ENCODE data around the gene PLEKHM3. TPM values are rescaled to one million over a fixed set of nuclear protein-coding genes. Genes with fewer than 3 reads are reported as not detected.

PLEKHM3 gene
- total RNA-seq: 10 to 100 TPM; 16.4 to 56.3 (median 28.6) TPM

GRCh38 chr2:208025037-208025813 lies at the start of gene PLEKHM3:
TSS of gene PLEKHM3 (minus strand) at chr2:208025527. CDS start at chr2:208001639, 23,888 bp downstream.
- Histone ChIP-seq H3K9me3 (no peaks in the 10 kb centered on the region), H3K27ac (peak within 1 kb of the TSS; percentile 82 to 93 (median 88)), H3K36me3 (peaks cover 0 to 3% (median 0%) of the 10 kb centered on the region in 4 donors), H3K4me1 (peaks cover 9 to 29% (median 16%) of the 10 kb centered on the region in 4 donors), H3K4me3 (peak within 1 kb of the TSS; percentile 50 to 82 (median 70)), H3K27me3 (no peaks in the 10 kb centered on the region)
- peak; percentile 94 to 97 for DNase-seq
- ATAC-seq (ENCODE audit: low FRiP score in 2 of 2): peak; percentile 97 to 99
- 3 to 6% methylated on average over 14 to 38 of the region's 38 CpGs for WGBS, 2 donors
- TF ChIP-seq EP300 (IDR thresholded peaks at IDR 0.05): no peak
- peak in 2 of 6 experiments; percentile 10 to 11 for TF ChIP-seq CTCF (IDR thresholded peaks at IDR 0.05)
- TF ChIP-seq POLR2AphosphoS5 (IDR thresholded peaks at IDR 0.05): peak; percentile 63 to 92
- peak in 3 of 4 donors; percentile 55 to 88 (median 58) for TF ChIP-seq POLR2A (IDR thresholded peaks at IDR 0.05)

GRCh38 chr2:208074610-208075356 lies 49.5 kb upstream of the PLEKHM3 start:
- TF ChIP-seq EP300 (IDR thresholded peaks at IDR 0.05): no peak
- no peak for TF ChIP-seq POLR2A (IDR thresholded peaks at IDR 0.05)
- TF ChIP-seq CTCF (IDR thresholded peaks at IDR 0.05): no peak
- no peak for TF ChIP-seq POLR2AphosphoS5 (IDR thresholded peaks at IDR 0.05)
- Histone ChIP-seq H3K4me3 (no peak overlapping the region), H3K4me1 (no peaks in the 10 kb centered on the region), H3K9me3 (no peaks in the 10 kb centered on the region), H3K36me3 (no peaks in the 10 kb centered on the region), H3K27ac (no peak overlapping the region), H3K27me3 (no peaks in the 10 kb centered on the region)
- DNase-seq (no peak), ATAC-seq (ENCODE audit: low FRiP score in 2 of 2) (no peak)
- 32 to 42% methylated on average over 9 of the region's 9 CpGs for WGBS, 2 donors

GRCh38 chr2:208072250-208072892 lies 47.0 kb upstream of the PLEKHM3 start:
- TF ChIP-seq EP300 (IDR thresholded peaks at IDR 0.05) (no peak), CTCF (IDR thresholded peaks at IDR 0.05) (peak; percentile 62 to 73 (median 68))
- no peaks in the 10 kb centered on the region for H3K36me3 ChIP-seq
- ATAC-seq (ENCODE audit: low FRiP score in 2 of 2): peak; percentile 69 to 82
- H3K27ac ChIP-seq: no peak overlapping the region
- WGBS, 2 donors: 26% methylated on average over 9 of the region's 9 CpGs
- no peaks in the 10 kb centered on the region for H3K4me1 ChIP-seq
- H3K9me3 ChIP-seq: no peaks in the 10 kb centered on the region
- DNase-seq: peak in 1 of 2 donors; percentile 69
- H3K4me3 ChIP-seq: no peak overlapping the region
- no peaks in the 10 kb centered on the region for H3K27me3 ChIP-seq

- TF ChIP-seq EP300 (IDR thresholded peaks at IDR 0.05): no peak
- no peak for TF ChIP-seq POLR2A (IDR thresholded peaks at IDR 0.05)
- TF ChIP-seq CTCF (IDR thresholded peaks at IDR 0.05): no peak
- TF ChIP-seq POLR2AphosphoS5 (IDR thresholded peaks at IDR 0.05): no peak
- 71 to 75% methylated on average over 4 of the region's 4 CpGs for WGBS, 2 donors
- Histone ChIP-seq H3K36me3 (no peaks in the 10 kb centered on the region), H3K4me3 (no peak overlapping the region), H3K27ac (no peak overlapping the region), H3K9me3 (no peaks in the 10 kb centered on the region), H3K4me1 (no peaks in the 10 kb centered on the region), H3K27me3 (no peaks in the 10 kb centered on the region)
- DNase-seq (no peak), ATAC-seq (ENCODE audit: low FRiP score in 2 of 2) (no peak)
Measured at GRCh38 chr2:208069186-208069585, 43.9 kb upstream of the PLEKHM3 start.
